WTC11 (cell line): ENCODE measurements around the gene IL1RAPL2.

ENCODE experiments used
- CBFB ChIP-seq: sonication (generic); formaldehyde crosslinking; IDR thresholded peaks from 2 replicates; pipeline ENCODE4 v1.8.1; 2022; ENCODE audit warnings: mild to moderate bottlenecking, low read depth, missing genetic modification reagents
- TF ChIP-seq, protein P1 (sequence below): fragments of 200-600 bp; IDR thresholded peaks from 2 replicates; pipeline ENCODE4 v1.8.0; 2022; ENCODE audit warnings: antibody characterized with exemption
- TF ChIP-seq, protein P2 (sequence below): sonication (generic); formaldehyde crosslinking; IDR thresholded peaks from 2 replicates; pipeline ENCODE4 v1.8.0; 2022; ENCODE audit warnings: mild to moderate bottlenecking, missing genetic modification reagents
- TF ChIP-seq, protein P3 (sequence below): sonication (generic); formaldehyde crosslinking; IDR thresholded peaks from 2 replicates; pipeline ENCODE4 v1.8.1; 2022; ENCODE audit warnings: mild to moderate bottlenecking, missing genetic modification reagents, moderate library complexity, borderline replicate concordance
- TF ChIP-seq, protein P4 (sequence below): fragments of 250-450 bp; sonication (Bioruptor Pico); IDR thresholded peaks from 2 replicates; pipeline ENCODE4 v1.9.0; 2021; ENCODE audit warnings: mild to moderate bottlenecking, borderline replicate concordance

DNA sequence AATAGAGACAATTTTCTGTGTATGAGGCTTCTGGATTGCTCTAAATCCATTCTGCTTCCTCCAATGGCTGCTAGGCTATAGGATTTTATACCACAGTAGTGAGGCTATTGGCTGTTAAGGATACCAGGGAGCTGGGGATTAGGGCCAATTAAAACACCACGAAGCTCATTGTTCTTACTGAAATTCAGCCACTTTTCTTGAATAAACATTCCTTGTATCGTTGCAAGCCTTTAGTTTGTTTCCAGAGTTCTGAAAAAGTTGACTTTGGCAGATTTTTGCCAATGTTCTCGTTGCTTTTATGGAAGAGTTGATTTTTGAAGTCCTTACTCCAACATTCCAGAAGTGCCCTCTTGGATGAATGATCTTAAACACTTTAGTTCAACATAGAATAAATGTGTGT, 892.8 kb downstream of the IL1RAPL2 start:
- no peak for TF ChIP-seq CBFB (CRISPR knock-in tag)
- TF ChIP-seq, protein P1, sequence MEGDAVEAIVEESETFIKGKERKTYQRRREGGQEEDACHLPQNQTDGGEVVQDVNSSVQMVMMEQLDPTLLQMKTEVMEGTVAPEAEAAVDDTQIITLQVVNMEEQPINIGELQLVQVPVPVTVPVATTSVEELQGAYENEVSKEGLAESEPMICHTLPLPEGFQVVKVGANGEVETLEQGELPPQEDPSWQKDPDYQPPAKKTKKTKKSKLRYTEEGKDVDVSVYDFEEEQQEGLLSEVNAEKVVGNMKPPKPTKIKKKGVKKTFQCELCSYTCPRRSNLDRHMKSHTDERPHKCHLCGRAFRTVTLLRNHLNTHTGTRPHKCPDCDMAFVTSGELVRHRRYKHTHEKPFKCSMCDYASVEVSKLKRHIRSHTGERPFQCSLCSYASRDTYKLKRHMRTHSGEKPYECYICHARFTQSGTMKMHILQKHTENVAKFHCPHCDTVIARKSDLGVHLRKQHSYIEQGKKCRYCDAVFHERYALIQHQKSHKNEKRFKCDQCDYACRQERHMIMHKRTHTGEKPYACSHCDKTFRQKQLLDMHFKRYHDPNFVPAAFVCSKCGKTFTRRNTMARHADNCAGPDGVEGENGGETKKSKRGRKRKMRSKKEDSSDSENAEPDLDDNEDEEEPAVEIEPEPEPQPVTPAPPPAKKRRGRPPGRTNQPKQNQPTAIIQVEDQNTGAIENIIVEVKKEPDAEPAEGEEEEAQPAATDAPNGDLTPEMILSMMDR, result no peak
- TF ChIP-seq, protein P2, sequence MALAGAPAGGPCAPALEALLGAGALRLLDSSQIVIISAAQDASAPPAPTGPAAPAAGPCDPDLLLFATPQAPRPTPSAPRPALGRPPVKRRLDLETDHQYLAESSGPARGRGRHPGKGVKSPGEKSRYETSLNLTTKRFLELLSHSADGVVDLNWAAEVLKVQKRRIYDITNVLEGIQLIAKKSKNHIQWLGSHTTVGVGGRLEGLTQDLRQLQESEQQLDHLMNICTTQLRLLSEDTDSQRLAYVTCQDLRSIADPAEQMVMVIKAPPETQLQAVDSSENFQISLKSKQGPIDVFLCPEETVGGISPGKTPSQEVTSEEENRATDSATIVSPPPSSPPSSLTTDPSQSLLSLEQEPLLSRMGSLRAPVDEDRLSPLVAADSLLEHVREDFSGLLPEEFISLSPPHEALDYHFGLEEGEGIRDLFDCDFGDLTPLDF (CRISPR knock-in tag), result no peak
- TF ChIP-seq, protein P3, sequence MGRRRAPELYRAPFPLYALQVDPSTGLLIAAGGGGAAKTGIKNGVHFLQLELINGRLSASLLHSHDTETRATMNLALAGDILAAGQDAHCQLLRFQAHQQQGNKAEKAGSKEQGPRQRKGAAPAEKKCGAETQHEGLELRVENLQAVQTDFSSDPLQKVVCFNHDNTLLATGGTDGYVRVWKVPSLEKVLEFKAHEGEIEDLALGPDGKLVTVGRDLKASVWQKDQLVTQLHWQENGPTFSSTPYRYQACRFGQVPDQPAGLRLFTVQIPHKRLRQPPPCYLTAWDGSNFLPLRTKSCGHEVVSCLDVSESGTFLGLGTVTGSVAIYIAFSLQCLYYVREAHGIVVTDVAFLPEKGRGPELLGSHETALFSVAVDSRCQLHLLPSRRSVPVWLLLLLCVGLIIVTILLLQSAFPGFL (CRISPR knock-in tag), result no peak
- TF ChIP-seq, protein P4, sequence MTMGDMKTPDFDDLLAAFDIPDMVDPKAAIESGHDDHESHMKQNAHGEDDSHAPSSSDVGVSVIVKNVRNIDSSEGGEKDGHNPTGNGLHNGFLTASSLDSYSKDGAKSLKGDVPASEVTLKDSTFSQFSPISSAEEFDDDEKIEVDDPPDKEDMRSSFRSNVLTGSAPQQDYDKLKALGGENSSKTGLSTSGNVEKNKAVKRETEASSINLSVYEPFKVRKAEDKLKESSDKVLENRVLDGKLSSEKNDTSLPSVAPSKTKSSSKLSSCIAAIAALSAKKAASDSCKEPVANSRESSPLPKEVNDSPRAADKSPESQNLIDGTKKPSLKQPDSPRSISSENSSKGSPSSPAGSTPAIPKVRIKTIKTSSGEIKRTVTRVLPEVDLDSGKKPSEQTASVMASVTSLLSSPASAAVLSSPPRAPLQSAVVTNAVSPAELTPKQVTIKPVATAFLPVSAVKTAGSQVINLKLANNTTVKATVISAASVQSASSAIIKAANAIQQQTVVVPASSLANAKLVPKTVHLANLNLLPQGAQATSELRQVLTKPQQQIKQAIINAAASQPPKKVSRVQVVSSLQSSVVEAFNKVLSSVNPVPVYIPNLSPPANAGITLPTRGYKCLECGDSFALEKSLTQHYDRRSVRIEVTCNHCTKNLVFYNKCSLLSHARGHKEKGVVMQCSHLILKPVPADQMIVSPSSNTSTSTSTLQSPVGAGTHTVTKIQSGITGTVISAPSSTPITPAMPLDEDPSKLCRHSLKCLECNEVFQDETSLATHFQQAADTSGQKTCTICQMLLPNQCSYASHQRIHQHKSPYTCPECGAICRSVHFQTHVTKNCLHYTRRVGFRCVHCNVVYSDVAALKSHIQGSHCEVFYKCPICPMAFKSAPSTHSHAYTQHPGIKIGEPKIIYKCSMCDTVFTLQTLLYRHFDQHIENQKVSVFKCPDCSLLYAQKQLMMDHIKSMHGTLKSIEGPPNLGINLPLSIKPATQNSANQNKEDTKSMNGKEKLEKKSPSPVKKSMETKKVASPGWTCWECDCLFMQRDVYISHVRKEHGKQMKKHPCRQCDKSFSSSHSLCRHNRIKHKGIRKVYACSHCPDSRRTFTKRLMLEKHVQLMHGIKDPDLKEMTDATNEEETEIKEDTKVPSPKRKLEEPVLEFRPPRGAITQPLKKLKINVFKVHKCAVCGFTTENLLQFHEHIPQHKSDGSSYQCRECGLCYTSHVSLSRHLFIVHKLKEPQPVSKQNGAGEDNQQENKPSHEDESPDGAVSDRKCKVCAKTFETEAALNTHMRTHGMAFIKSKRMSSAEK (CRISPR knock-in tag), result no peak
